DMS 273 (cell line): ENCODE data around the gene CNTNAP5.

Source experiments
- DNase-seq: peaks from one replicate; lab custom pipeline; 2025; ENCODE audit not compliant: unreplicated experiment; lab: John Stamatoyannopoulos, UW

Gene CNTNAP5

GRCh38 chr2:124025171-124025580, at the start of gene CNTNAP5:
Gene CNTNAP5 (plus strand): TSS chr2:124025287. CDS start chr2:124025651, 364 bp downstream.
- peak; percentile 80 for DNase-seq

- DNase-seq: no peak
Observed at GRCh38 chr2:123976054-123976648, 48.9 kb upstream of the CNTNAP5 start.

GRCh38 chr2:123993728-123994323, 31.3 kb upstream of the CNTNAP5 start:
- peak; percentile 57 for DNase-seq

- DNase-seq: no peak
Observed at GRCh38 chr2:123999681-124000080, 25.4 kb upstream of the CNTNAP5 start.

DNA sequence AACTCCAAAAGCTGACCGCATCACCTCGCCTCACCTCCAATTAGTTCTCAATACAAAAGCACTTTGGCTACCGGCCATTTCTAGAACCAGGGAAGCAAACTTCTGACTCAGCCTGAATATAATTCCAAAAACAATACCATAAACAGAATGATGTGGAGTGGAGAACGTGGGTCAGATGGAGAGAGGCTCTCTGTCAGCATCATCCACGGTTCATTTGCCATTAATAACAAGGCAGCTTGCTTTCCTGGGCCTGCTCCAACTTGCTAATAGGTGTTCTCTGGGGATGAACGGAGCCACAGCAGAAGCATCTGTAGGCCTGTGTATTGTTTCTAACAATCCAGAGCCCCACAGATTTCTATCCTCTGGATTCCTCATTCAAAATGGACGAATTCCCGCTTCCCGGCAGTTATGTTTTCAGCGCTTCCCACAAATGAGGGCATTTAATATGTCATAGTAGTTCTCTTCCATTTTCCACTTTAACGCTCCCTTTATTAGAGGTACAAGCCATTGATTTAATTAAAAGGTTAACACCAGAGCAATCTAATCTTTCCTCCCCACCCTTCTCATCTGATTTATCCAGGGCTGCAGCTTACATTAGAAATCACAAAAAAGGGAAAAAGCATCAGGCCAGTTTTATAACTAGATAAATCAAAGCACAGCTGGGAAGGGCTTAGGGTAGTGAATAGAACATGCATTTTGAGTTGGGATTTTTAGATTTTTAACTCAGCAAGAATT, 23.2 kb upstream of the CNTNAP5 start:
- DNase-seq: peak; percentile 60

GRCh38 chr2:124018890-124019289, 6.2 kb upstream of the CNTNAP5 start:
- DNase-seq: no peak

DNA sequence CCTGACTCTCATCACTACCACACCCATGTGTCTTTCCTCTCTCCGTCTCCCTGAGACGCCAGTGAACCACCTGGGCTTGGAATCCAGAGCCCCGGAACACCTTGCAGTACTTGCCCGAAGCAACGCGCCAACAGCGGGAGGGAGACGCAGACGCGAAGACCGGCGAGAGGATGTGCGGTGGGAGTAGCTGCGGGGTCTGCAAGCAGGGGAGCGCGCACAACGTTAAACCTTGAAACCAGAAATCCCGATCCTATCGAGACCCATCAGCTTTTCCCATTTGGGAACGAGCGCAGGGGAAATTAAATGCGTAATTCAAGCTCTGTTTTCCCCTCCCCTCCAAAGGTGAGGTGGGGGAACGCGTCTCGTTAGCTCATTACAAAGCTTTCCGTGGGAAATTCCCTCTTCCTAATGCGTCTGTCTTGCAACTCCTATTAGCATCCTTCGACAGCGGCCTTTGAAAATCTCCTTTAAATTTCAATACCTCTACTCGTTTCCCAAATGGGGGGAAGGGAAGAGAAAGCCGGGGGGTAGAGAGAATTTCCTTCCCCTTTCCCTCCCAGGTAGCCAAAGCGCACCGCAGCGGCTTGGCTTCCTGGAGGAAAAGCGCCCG, 421 bp upstream of the CNTNAP5 start:
- no peak for DNase-seq

- no peak for DNase-seq
Observed at GRCh38 chr2:124025891-124026434, 876 bp downstream of the CNTNAP5 start.

DNA sequence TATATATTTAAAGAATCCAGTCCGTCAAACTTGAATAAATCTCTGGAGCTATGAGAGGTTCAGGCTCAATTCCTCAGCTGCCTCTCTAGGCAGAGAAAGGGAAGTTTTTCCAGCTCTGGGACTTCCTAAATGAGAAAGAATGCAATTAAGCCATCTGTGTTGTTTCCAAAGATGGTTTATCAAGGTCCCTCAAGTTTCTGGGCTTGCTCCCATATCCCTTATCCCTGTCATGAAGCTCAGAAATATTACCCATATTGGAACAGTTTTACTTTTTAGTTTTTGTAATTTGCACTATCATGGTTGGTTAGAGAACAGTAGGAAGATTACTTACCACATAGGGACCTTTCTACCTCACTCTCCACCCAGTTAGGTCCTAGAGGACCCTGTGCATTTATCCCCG, 1.4 kb downstream of the CNTNAP5 start:
- no peak for DNase-seq

DNA sequence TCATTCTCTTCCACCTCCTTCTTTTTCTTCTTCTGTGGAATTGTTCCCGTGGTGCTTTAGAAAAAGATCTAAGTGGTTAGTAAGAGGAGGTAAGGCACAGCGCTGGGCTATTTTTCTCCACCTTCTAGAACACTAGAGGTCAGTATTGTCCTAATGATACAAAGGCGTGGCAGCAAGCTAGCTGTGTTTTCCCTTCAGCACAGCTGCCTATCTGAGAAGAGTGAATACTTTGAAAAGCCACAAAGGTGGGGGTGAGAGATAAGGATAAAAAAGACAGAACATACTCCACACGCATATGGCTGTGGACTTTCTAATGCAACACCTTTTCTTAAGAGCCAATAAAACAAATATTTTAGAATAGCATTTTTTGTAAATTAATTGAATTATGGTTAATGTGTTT, 2.1 kb downstream of the CNTNAP5 start:
- peak; percentile 77 for DNase-seq

GRCh38 chr2:124032799-124033198, 7.7 kb downstream of the CNTNAP5 start:
- DNase-seq: no peak

DNA sequence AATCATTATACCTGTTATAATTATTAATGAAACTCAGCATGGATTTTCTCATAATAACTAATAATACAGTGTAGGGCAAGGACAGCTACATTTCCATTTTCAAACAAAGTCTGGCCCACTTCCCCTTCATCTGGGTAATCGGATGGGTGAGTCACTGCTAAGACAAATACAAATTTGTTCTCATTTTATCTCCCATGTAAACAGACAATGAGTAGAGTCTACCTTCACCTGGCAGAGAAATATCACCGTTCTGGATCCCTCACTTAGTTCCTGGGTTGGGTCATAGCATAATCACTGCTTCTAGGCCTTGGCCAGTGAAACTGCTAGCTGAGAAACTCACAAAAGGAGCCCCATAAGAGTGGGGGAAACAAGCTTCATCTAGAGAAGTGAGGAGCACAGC, 9.2 kb downstream of the CNTNAP5 start:
- no peak for DNase-seq

- no peak for DNase-seq
Observed at GRCh38 chr2:124035001-124035400, 9.9 kb downstream of the CNTNAP5 start.

DNA sequence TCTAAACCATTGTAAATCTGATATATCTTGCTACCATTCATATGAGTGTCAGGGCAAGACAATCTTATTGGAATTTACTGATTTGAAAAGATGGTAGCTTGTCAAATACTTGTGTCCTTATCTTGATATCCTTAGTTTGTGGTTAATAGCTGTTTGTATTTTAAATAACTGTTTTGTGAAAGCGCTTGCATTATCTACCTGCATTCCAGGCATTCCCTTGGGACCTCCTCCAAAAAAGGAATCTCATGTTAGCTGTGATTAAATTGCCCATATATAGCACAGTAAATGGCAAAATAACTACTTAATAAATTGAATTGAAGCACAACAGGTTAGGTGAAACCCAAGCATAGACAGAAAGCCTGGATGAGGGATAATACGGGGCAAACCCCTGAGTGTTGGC, 13.9 kb downstream of the CNTNAP5 start:
- DNase-seq: no peak

GRCh38 chr2:124039762-124040291, 14.7 kb downstream of the CNTNAP5 start:
- no peak for DNase-seq

DNA sequence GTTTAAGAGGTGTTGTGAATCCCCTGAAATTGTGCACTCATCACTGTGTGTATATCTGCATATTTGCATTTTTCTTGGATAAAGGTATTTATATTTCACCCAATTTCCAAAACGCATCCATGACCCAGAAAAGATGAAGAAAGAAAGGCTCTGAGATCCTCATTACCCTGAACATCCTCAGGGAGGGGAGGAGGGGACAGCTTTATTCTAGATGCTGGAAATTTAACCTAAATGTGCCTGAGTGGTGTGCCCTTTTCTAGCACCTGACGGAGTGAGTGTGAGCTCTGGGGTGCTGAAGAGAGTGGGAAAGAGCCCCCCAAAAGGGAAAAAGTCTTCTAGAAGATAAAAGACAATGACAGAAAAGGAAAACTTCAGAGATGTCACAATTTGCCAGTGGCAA, 20.8 kb downstream of the CNTNAP5 start:
- no peak for DNase-seq

DNA sequence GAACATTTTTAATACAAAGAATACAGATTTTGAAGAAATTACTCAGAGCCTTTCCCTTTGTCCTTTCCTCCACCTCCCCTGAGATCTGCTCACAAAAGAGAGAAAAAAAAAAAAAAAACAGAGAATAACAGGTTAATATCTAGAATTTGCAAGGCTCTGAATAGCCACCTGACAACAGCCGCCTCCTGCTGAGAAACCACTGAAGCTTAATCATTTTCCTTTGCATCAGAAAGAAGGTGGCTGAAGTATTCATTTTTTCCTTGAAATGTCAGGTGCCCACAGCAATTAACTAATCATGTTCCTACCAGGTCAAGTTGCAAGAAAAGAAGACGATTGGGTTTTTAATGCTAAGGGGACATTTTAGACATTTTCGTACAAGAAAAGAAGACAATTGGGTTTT, 21.2 kb downstream of the CNTNAP5 start:
- DNase-seq: no peak

GRCh38 chr2:124048102-124048501, 23.0 kb downstream of the CNTNAP5 start:
- DNase-seq: no peak

- no peak for DNase-seq
Observed at GRCh38 chr2:124048664-124049063, 23.6 kb downstream of the CNTNAP5 start.

DNA sequence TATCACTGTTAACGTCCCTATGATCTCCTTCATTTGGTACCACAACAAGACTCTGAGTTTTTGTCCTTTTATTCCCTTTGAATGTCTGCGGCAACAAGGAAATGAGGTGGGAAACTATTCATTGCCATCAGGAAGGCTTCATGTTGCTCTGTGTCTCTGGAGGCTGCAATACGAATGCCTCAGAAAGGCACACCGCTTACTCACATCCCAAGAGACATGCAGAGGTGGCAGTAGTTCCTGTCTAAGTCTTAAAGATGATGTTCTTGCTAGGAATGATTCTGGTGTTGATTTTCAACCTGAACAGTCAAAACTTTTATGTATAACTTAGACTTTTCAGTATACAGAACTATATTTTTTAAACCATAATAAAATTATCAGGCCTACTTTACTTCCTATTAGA, 24.0 kb downstream of the CNTNAP5 start:
- no peak for DNase-seq

- DNase-seq: no peak
Observed at GRCh38 chr2:124050833-124051497, 25.9 kb downstream of the CNTNAP5 start.
